Measurements from ENCODE around the gene ADAM33. TPM values are rescaled to one million over a fixed set of nuclear protein-coding genes. Genes with fewer than 3 reads are reported as not detected.

ADAM33 gene
- total RNA-seq, 6 donors from 2014 or later, result 2.3 to 26.2 (median 10.5) TPM

GRCh38 chr20:3705491-3705969 lies 23.7 kb upstream of the ADAM33 start:
- H3K27ac ChIP-seq, result no peak overlapping the region
- no peaks in the 10 kb centered on the region for H3K9me3 ChIP-seq
- TF ChIP-seq EP300 (IDR thresholded peaks at IDR 0.05), result no peak
- TF ChIP-seq POLR2AphosphoS5 (IDR thresholded peaks at IDR 0.05), result no peak
- TF ChIP-seq CTCF (IDR thresholded peaks at IDR 0.05), result no peak
- no peak for TF ChIP-seq POLR2A (IDR thresholded peaks at IDR 0.05)
- DNase-seq (no peak), ATAC-seq (ENCODE audit: low FRiP score in 2 of 2) (no peak)
- H3K27me3 ChIP-seq, result no peaks in the 10 kb centered on the region
- H3K4me1 ChIP-seq, result peaks cover 5 to 9% (median 6%) of the 10 kb centered on the region in 4 donors
- no peak overlapping the region for H3K4me3 ChIP-seq
- H3K36me3 ChIP-seq, result no peaks in the 10 kb centered on the region
- WGBS, 2 donors, result 71 to 95% methylated on average over 6 to 14 of the region's 14 CpGs

DNA sequence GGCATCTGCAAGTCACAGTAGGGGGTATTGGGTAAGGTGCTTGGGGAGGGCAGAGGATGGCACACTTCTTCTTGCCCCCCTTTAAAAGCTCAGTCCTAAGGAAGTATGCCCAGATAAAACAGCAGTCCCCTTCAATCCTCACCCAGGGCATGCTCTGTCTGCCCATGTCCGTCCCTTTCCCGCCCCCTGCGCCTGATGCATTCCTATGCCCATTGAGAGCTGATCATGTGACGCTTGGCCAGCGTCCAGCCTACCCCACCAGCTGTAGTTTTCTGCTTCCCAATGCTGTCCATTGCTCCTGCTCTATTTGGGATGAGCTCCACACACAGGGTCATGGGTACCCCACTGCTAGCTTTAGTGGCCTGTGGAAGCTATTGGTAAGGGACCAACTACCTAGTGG lies 22.3 kb upstream of the ADAM33 start:
- Histone ChIP-seq H3K27me3 (no peaks in the 10 kb centered on the region), H3K4me3 (no peak overlapping the region), H3K9me3 (no peaks in the 10 kb centered on the region), H3K4me1 (no peaks in the 10 kb centered on the region), H3K36me3 (no peaks in the 10 kb centered on the region), H3K27ac (no peak overlapping the region)
- no peak for TF ChIP-seq CTCF (IDR thresholded peaks at IDR 0.05)
- TF ChIP-seq POLR2AphosphoS5 (IDR thresholded peaks at IDR 0.05), result no peak
- no peak for TF ChIP-seq POLR2A (IDR thresholded peaks at IDR 0.05)
- TF ChIP-seq EP300 (IDR thresholded peaks at IDR 0.05), result no peak
- DNase-seq (no peak), ATAC-seq (ENCODE audit: low FRiP score in 2 of 2) (no peak)
- WGBS, 2 donors, result 68 to 73% methylated on average over 5 of the region's 5 CpGs

- Histone ChIP-seq H3K4me1 (no peaks in the 10 kb centered on the region), H3K9me3 (no peaks in the 10 kb centered on the region), H3K36me3 (no peaks in the 10 kb centered on the region), H3K27me3 (no peaks in the 10 kb centered on the region), H3K27ac (no peak overlapping the region), H3K4me3 (no peak overlapping the region)
- TF ChIP-seq CTCF (IDR thresholded peaks at IDR 0.05) (no peak), POLR2A (IDR thresholded peaks at IDR 0.05) (no peak), POLR2AphosphoS5 (IDR thresholded peaks at IDR 0.05) (no peak)
- 88 to 95% methylated on average over 8 to 11 of the region's 11 CpGs for WGBS, 2 donors
- ATAC-seq (ENCODE audit: low FRiP score in 2 of 2) (no peak), DNase-seq (no peak)
Measured at GRCh38 chr20:3702611-3703391, 21.0 kb upstream of the ADAM33 start.

DNA sequence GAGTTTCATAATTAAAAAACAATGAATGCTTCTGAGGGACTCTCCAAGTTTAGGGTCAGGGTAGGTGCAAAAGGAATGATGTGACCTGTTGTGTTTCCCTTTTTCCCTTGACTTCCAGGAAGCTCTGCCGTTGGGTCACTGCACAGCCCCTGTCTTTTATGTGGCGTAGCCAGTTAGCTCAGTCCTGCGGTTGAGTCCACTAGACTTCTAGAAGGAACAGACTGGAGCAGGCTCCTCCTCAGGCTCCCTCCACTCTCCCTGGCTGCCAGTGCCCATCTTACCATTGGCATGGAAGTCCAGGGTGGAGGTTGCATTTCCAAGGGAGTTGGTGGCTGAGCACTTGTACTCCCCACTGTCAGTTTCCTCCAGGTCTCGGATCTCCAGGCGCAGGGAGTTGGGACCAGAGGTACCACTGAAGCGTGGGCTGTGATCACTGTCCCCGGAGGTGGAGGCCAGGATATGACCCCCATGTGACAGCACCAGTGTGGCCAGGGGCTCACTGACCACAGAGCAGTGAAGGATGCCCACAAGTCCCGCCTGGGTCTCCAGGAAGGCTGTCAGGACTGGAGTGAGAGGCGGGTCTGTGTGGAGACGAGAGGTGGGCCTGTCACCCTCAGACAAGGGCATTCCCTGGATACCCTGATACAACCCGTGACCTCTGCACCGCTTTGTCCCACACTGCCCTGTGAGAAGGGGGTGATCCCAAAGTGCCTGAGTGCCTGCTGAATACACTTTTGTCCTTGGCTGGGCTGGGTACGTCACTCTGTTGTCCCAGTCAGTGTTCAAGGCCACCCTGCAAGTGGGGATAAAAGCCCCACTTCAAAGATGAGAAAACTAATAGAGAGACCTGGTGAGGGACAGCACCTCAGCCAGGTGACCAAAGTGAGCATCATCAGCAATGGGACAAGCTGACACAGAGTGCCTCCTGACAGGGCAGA lies 19.5 kb upstream of the ADAM33 start:
- H3K36me3 ChIP-seq, result no peaks in the 10 kb centered on the region
- WGBS, 2 donors, result 80 to 85% methylated on average over 10 to 13 of the region's 13 CpGs
- no peak for DNase-seq
- H3K9me3 ChIP-seq, result peaks cover 0 to 4% (median under 1%) of the 10 kb centered on the region in 4 donors
- H3K4me1 ChIP-seq, result no peaks in the 10 kb centered on the region
- H3K27ac ChIP-seq, result no peak overlapping the region
- no peak overlapping the region for H3K4me3 ChIP-seq
- ATAC-seq (ENCODE audit: low FRiP score in 2 of 2), result no peak
- no peaks in the 10 kb centered on the region for H3K27me3 ChIP-seq
- TF ChIP-seq POLR2AphosphoS5 (IDR thresholded peaks at IDR 0.05) (no peak), CTCF (IDR thresholded peaks at IDR 0.05) (no peak), EP300 (IDR thresholded peaks at IDR 0.05) (no peak), POLR2A (IDR thresholded peaks at IDR 0.05) (no peak)

All from upper lobe of left lung (tissue), 6 donors.